GM12875 (cell line): Measurements from ENCODE around the gene HSBP1.

ENCODE experiments used
- H3K4me3 ChIP-seq: one replicate; pipeline ENCODE4 v1.5.1; 2011; ENCODE audit warnings: low read depth, low read length, control low read depth
- CTCF ChIP-seq: IDR thresholded peaks from 2 replicates; pipeline ENCODE4 v1.5.1; 2011; ENCODE audit warnings: low read depth, mild to moderate bottlenecking, control low read depth, inconsistent platforms, low read length, moderate library complexity, borderline replicate concordance; ENCODE audit not compliant: insufficient read depth

The HSBP1 gene

GRCh38 chr16:83772806-83773205, 35.0 kb upstream of the HSBP1 start:
- TF ChIP-seq CTCF = no peak

GRCh38 chr16:83774066-83774465, 33.7 kb upstream of the HSBP1 start:
- no peak for TF ChIP-seq CTCF
- H3K4me3 ChIP-seq = no peak overlapping the region

More at GRCh38 chr16:83772806-83773205, 35.0 kb upstream of the HSBP1 start:
- no peak overlapping the region for H3K4me3 ChIP-seq

GRCh38 chr16:83776944-83777343, 30.8 kb upstream of the HSBP1 start:
- TF ChIP-seq CTCF = no peak
- H3K4me3 ChIP-seq = no peak overlapping the region

DNA sequence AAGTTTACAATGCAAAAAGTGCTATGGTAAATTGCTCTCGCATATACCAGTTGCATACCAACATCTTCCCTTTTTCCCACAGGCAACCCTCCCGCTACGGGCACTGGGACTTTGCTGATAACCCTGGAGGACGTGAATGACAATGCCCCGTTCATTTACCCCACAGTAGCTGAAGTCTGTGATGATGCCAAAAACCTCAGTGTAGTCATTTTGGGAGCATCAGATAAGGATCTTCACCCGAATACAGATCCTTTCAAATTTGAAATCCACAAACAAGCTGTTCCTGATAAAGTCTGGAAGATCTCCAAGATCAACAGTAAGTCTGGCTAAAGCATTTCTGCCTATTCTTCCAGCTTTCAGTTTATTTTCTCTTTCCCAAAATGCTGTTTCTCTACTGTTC, 27.9 kb upstream of the HSBP1 start:
- no peak overlapping the region for H3K4me3 ChIP-seq
- TF ChIP-seq CTCF = no peak

GRCh38 chr16:83785455-83785854, 22.3 kb upstream of the HSBP1 start:
- H3K4me3 ChIP-seq = no peak overlapping the region
- no peak for TF ChIP-seq CTCF

DNA sequence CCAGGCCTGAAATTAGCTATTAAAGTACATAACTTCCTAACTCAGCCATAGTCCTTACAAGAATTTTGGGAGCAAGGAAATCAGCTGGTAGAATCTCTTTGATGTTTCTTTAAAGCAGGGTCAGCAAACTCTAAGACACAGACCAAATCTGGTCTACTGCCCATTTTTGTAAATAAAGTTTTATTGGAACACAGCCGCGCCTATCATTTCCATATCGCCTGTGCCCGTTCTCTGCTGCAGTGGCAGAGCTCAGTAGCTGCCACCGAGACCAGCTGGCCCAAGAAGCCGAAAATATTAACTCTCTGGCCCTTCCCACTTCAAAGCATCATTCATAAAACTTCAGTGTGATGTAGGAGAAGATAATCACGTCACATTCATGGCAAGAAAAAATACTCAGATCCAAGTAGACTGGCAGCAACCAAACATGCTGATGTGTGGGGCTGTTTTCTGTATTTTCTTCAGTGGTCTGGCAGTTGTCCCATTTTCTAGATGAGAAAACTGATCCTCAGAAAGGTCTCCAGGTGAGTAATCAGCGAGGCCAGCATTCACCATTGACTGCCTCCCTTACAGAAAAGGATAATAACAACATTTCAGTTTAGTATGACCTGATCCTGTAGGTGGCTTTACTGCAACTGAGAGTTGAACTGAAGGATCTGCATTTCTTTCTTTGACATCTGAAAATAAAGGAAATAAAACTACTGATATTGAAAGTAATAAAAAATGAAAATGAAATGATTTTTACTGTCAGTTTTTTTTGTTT, 18.0 kb upstream of the HSBP1 start:
- H3K4me3 ChIP-seq = no peak overlapping the region
- TF ChIP-seq CTCF = no peak

GRCh38 chr16:83791916-83792315, 15.9 kb upstream of the HSBP1 start:
- no peak for TF ChIP-seq CTCF

More at GRCh38 chr16:83791916-83792315, 15.9 kb upstream of the HSBP1 start:
- H3K4me3 ChIP-seq = no peak overlapping the region
